GM20431 (cell line): Measurements from ENCODE around the gene PLD2.

Experiments used
- in situ Hi-C: fragments of 300-500 bp; cut with MseI, MboI; formaldehyde crosslinking; loops from one replicate; pipeline ENCODE4 v1.15.0; 2020; ENCODE audit warnings: low sequenced_read_pairs; ENCODE audit not compliant: unreplicated experiment

Gene PLD2, protein sequence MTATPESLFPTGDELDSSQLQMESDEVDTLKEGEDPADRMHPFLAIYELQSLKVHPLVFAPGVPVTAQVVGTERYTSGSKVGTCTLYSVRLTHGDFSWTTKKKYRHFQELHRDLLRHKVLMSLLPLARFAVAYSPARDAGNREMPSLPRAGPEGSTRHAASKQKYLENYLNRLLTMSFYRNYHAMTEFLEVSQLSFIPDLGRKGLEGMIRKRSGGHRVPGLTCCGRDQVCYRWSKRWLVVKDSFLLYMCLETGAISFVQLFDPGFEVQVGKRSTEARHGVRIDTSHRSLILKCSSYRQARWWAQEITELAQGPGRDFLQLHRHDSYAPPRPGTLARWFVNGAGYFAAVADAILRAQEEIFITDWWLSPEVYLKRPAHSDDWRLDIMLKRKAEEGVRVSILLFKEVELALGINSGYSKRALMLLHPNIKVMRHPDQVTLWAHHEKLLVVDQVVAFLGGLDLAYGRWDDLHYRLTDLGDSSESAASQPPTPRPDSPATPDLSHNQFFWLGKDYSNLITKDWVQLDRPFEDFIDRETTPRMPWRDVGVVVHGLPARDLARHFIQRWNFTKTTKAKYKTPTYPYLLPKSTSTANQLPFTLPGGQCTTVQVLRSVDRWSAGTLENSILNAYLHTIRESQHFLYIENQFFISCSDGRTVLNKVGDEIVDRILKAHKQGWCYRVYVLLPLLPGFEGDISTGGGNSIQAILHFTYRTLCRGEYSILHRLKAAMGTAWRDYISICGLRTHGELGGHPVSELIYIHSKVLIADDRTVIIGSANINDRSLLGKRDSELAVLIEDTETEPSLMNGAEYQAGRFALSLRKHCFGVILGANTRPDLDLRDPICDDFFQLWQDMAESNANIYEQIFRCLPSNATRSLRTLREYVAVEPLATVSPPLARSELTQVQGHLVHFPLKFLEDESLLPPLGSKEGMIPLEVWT

DNA sequence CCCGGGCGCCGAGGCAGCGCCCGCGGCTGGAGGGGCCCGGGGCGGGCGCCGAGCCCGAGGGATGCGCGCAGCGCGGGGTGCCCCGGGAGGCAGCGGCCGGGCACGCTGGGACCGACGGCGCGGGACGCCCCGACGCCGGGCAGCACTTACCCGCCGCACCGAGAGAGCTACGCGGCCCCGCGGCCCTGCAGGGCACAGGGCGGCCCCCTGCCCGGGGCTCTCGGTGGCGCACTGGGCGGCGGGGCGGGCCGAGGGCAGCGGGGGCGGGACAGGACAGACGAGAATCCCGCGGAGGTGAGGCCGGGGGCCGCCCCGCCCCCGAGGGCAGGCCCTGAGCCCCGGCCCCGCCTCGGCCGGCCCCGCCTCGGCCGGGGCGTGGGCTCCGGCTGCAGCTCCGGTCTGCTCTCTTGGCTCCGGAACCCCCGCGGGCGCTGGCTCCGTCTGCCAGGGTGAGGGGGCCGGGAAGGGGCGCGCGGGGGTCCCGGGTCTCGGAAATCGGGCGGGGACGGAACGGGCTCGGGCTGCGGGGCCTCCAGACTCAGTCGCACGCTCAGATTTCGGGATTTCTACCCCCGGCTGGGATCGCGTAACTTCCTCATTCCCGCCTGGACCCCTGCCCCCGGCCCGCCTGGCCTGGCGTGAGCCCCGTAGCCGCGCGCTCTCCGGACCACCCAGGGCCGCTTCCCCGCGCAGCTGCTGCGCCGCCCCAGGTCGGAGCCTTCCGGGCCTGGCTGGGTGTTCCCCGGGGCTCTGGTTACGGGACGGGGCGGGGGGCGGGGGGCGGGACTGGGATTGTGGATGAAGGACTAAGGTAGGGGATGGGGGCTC lies at the start of gene PLD2:
Gene PLD2, plus strand, starts transcription at position 376 of the 828 bp plus-strand sequence. CDS start 621 bp downstream, outside the sequence.
- in situ Hi-C loops: no loop called here

DNA sequence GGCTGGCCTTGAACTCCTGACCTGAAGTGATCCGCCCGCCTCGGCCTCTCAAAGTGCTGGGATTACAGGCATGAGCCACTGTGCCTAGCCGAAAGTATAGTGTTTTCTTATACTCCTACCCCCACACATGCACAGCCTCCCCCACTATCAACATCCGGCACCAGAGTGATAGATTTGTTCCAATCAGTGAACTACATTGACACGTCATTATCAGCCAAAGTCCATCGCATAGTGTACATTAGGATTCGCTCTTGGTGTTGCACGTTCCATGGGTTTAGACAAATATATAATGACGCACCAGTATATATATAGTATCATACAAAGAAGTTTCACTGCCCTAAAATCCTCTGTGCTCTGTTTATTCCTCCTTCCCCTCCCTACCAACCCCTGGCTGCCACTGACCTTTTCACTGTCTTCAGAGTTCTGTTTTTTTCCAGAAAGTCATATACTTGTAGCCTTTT lies 47.1 kb upstream of the PLD2 start:
- in situ Hi-C loops: no loop called here

DNA sequence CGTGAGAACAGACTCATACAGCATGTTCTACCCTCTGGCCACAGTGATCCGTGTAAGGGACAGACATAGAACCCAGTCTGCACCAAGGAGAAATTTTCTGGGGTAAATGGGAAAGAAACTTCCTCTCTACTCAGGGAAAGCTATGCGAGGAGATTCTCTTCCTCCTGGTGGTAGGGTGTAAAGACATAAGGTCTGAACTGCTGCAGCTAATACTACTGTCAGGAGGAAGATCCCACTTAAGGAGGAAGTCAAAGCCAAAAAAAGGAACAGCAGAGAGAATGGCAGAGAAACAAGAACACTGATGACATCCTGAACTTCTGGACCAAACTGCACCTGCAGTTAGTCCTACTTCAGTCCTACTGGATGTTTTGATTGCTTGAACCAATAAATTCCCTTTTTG lies 42.4 kb upstream of the PLD2 start:
- in situ Hi-C loops: no loop called here

DNA sequence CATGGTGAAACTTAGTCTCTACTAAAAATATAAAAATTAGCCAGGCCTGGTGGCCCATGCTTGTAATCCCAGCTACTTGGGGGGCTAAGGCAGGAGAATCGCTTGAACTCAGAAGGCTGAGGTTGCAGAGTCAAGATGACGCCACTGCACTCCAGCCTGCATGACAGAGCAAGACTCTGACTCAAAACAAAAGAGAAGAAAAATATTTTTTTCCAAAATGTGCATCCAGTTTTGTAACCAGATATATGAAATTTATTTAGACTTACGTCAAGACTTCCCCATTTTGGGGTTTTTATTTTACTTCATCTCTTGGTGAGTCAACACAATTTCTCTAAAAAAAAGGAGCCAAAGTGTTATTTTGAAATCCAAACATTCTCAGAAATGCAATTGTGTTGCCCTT lies 40.8 kb upstream of the PLD2 start:
- in situ Hi-C loops: no loop called here

DNA sequence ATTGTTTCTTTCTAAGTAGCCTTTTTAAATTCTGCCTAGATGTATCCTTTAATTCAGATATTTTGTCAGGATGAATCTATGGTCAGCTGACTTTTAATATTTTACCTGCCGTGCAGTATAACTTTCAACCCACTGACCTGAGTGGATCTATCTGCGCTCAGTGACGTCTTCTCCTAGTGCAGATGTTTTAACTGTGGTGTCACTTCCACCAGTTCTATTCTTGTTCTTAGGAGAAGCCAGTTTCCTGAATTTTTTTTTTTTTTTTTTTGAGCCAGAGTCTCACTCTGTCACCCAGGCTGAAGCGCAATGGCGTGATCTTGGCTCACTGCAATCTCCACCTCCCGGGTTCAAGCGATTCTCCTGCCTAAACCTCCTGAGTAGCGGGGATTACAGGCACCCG lies 40.2 kb upstream of the PLD2 start:
- in situ Hi-C loops: no loop called here

DNA sequence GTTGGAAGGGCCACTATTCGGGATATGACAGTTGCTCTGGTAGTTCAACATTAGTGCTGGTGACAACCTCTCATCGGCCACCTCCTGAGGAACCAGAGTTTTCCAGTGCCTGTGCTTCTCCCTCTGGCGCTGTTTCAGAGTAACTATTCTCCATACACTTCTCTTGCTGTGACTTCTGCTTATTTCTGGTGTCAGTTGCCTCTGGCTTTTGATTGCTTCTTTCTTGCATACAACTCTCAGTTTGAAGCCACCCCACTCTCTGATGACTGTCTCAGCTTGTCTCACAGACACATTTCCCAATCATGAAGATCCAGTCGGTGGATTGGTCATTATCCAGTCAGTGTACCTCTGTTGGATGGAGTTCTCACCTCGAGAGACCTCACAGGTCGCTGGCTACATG lies 38.7 kb upstream of the PLD2 start:
- in situ Hi-C loops: no loop called here

DNA sequence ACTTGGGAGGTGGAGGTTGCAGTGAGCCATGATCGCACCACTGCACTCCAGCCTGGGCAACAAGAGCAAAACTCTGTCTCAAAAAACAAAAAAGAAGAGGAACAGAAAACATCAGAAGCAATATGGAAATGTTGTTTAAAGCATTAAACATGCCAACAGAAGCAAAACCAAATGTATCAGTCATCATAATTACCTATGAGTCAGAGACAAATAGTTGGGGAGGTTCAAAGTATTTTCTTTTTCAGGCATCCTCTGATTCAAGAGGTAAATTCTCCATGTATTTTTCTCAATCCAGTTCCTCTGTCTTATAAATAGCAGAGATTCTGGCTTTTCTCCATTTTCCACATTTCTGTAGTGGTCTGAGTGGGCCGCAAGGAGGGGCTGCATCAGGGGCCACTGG lies 37.3 kb upstream of the PLD2 start:
- in situ Hi-C loops: no loop called here

DNA sequence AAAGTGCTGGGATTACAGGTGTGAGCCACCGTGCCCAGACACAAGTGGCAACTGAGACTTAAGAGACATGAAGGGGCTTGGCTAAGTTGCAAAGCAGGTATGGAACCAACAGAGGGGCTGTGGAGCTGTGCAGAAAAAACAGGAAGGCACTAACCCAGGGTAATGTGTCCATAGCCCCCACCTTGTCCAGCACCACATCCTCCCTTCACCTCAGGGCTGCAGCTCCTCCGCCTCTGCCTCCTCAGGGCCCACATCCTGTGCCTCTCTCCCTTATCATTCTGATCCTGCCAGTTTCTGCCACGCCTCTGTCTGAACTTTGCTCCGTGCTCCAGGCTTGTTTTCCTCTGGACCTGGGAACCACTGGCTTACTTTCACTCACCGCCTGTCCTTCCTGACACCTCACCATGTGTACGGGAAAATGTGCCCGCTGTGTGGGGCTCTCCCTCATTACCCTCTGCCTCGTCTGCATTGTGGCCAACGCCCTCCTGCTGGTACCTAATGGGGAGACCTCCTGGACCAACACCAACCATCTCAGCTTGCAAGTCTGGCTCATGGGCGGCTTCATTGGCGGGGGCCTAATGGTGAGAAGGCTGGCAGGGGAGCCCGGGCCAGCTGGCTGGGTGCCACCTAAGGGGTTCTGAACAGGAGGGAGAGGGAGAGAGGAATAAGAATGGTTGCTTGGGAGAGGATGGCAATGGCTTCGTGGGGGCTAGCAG lies 35.3 kb upstream of the PLD2 start, which contains the start of gene TM4SF5:
Gene TM4SF5, plus strand, starts transcription at position 368 of the 716 bp plus-strand sequence. Its CDS starts 37 bp downstream, at position 405.
- in situ Hi-C loops: no loop called here

DNA sequence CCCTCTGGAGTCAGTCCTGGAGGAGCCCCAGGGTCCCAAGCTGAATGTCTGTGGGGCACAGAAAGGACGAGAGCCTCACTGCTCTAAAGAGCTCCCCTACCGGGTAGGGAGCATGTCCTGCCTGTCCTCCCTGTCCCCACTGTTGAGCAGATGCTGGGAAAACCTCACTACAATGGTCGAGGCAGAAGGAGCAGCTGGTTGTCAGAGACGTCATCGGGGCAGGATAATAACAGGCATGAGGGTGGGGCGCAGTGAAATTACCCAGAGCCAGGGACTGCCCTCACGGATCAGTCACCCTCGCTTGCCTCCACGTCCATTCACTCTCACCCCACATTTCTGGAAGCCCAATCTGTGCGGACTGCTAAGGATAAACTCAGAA lies 34.7 kb upstream of the PLD2 start:
- in situ Hi-C loops: no loop called here

DNA sequence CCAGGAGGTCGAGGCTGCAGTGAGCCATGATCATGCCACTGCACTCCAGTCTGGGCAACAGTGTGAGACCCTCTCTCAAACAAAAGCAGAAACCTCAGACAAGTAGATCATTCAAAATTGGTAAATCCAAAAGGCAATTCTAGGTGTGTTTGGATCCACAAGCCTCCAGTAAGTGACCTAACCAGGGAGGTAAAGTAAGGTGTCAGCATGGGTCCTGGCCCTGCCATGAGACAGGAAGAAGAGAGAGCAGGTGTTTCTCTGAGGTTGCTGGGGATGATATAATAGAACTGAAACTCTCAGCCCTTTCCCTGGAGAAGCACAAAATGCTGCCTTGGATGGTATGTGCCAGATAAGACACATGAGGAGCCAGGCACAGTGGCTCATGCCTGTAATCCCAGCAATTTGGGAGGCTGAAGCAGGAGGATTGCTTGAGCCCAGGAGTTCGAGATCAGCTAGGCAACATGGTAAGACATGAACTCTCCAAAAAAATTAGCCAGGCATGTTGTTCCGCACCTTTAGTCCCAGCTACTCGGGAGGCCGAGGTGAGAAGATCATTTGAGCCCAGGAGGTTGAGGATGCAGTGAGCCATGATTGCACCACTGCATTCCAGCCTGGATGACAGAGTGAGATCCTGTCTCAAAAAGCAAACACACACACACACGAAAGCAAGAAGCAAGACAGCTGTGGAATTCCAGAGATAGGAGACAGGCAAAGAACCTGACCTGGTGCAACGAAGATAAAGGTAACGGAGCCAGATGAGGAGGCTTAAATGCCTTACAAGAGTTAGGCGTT lies 28.8 kb upstream of the PLD2 start:
- in situ Hi-C loops: no loop called here

DNA sequence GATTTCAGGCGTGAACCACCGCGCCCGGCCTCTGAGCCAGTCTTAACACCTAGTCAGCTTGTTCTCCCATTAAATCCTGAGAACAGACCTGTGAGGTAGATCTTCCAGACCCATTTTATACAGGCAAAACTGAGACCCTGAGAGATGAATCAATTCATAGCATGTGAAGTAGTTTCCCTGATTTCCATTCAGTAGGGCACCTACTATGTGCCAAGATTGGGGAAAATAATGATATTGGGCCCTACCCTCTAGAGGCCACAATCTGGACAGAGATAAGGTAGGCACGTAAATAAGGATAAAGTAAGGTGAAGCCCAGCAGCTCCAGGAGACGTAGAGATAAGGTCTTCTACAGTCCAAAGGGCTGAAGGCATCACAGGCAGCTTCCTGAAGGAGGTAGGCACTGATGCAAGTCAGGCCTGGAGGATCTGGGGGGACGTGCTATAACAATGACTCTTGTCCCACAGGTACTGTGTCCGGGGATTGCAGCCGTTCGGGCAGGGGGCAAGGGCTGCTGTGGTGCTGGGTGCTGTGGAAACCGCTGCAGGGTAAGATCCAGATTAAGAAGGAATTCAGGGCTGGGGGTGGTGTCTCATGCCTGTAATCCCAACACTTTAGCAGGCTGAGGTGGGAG lies 26.5 kb upstream of the PLD2 start:
- in situ Hi-C loops: no loop called here

DNA sequence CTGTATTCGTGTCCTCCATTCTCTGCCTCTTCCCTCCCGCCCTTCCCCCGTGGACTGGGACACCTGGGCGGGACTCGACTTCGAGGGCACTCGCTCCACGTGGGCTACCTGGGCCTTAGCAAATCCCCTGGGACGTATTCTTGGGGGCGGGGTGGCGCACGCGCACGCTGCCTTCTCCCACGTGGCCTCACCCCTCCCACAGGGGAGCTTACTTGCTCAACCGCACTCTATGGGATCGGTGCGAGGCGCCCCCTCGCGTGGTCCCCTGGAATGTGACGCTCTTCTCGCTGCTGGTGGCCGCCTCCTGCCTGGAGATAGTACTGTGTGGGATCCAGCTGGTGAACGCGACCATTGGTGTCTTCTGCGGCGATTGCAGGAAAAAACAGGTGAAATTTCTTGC lies 24.3 kb upstream of the PLD2 start:
- in situ Hi-C loops: no loop called here

DNA sequence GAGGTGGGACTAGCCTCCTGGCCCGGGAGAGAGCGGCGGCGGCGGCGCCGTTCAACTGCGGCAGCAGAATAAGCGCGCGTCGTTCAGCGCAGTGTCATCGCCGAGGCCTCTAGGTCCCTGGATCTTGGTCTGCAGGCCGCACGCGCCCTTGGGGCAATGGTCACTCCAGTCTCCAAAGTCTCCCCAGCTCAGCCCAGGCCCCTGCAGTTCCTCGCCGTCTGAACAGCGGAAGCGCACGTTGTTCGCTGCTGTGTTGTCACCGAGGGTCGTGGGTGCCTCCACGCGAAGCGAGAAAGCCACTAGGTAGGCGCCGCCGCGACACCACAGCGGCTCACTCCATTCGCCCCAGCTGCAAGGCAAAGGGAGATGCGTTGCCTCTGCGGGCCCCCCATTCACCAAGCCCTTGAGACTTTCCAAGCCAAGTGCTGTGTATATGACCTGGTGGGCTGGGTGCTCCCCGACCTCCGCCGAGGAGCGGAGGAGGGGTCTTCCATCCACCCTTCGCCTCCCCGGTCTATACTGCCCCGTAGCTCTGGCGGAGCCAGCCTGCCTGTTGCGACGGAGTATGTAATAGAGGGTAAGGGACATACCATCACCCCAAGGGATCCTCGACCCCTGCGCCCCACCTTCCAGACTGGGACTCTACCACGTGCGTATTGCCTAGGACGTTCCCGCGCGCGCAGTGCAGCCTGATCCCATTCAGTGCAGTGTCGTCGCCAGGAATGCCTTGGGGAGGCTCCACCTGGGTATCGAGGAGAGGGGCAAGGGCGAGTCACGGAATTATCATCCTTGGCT lies 21.4 kb upstream of the PLD2 start:
- in situ Hi-C loops: no loop called here

DNA sequence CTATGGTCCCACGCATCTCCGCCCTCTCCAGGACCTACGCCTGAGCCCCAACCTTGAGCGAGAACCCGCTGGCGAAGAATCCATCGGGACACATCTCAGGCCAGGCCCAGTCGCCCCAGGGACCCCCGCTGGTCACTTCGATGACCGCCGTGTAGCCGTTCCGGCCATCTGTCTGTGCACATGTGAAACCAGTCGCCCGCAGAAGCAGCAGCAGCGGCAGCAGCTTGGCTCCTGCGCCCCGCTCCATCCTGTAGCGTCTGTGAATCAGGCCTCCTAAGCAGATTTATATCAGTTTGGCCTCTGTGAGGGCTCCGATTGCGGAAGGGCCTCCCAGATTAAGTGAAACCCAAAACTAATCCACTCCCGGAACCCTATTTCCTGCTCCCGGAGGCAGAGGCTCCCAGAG lies 20.8 kb upstream of the PLD2 start, which contains the start of gene VMO1:
Gene VMO1, minus strand, starts transcription at position 259 of the 406 bp plus-strand sequence. Its CDS starts 12 bp downstream, at position 247.
- in situ Hi-C loops: no loop called here

DNA sequence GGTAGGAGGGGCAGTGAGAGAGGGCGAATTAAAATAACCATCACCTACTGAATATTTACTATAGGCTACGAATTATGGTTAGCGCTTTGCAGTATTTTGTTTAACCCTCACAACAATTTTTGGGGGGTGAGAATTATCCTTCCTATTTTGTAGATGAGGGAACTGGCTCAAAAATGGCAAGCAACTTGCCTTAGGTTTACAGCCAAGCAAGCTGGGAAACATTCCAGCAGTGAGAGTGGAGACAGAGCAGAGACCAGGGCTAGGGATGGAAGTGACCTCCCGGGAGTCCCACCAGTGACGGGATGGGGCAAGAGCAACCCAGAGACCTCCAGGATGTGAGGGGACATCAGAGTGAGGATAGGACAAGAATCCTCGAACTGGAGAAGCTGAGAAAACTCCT lies 20.4 kb upstream of the PLD2 start:
- in situ Hi-C loops: no loop called here

DNA sequence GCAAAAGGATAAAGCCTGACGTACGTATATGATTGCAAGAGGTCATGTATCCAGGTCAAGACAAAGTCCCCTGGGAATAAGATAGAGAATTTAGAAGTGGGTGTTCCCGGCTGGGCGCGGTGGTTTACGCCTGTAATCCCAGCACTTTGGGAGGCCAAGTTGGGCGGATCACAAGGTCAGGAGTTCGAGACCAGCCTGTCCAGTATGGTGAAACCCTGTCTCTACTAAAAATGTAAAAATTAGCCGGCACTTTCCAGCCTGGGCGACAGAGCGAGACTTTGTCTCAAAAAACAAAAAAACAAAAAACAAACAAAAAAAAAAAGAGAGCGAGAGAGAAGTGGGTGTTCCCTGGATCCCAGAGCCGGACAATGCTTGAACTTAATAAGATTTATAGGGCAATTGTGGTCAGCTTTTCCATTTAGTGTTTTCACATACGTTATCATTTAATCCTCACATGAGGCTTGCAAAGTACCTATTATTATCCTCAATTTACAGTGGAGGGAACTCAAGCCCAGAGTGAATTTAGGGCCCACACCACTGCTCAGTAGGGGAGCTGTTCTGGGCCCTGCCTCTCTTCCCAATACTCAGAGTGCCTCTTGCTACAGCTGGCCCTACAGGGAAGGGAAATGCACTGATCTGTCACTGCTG lies 18.7 kb upstream of the PLD2 start:
- in situ Hi-C loops: no loop called here
